Measurements from ENCODE around the gene PROSER3. TPM values are rescaled to one million over a fixed set of nuclear protein-coding genes. Genes with fewer than 3 reads are reported as not detected.

Gene PROSER3
- polyA plus RNA-seq, 3 donors: 1.8 to 14.7 (median 2.9) TPM

GRCh38 chr19:35718345-35719041 lies 39.5 kb upstream of the PROSER3 start:
- Mint-ChIP-seq H3K27ac (peak overlapping the region in 6 of 7 donors; percentile 48 to 88 (median 78)), H3K27me3 (ENCODE audit: low read depth in 3 of 3) (peaks cover 1 to 6% (median 4%) of the 10 kb centered on the region in 3 donors), H3K9me3 (no peaks in the 10 kb centered on the region), H3K36me3 (peaks cover 29 to 34% of the 10 kb centered on the region in 2 donors), H3K4me1 (peaks cover 30% of the 10 kb centered on the region), H3K4me3 (peak overlapping the region; percentile 87 to 91)
- H2AFZ ChIP-seq (ENCODE audit: insufficient read depth, low read depth, low read length, poor library complexity, severe bottlenecking): peak overlapping the region; percentile 65
- no peaks in the 10 kb centered on the region for H3K9me3 ChIP-seq (replicated peaks in 1 of 2; ENCODE audit: control insufficient read depth in 1 of 2, insufficient read depth in 1 of 2, low read length in 2 of 2)
- H3K4me3 ChIP-seq (replicated peaks in 1 of 3; ENCODE audit: low read depth in 2 of 3, low read length in 3 of 3): peak overlapping the region; percentile 64 to 90 (median 81)
- peaks cover 23 to 37% of the 10 kb centered on the region in 2 donors for H3K4me1 ChIP-seq (ENCODE audit: control insufficient read depth in 1 of 2, insufficient read depth in 2 of 2, low read length in 2 of 2)
- H4K20me1 ChIP-seq (ENCODE audit: insufficient read depth, low read length): peaks cover 40% of the 10 kb centered on the region
- H3K4me2 ChIP-seq (replicated peaks; ENCODE audit: extremely low read depth, low read length, poor library complexity, severe bottlenecking): peak overlapping the region; percentile 96
- intact Hi-C loops (cut with micrococcal nuclease): loop anchor here in 1 of 2 donors (5.0 kb wide), 2 partner anchors 91 to 171 kb away; partner anchors contain the start of genes RBM42 and TMEM147
- H3K9ac ChIP-seq (ENCODE audit: insufficient read depth, low read length, poor library complexity, severe bottlenecking): peak overlapping the region; percentile 81
- WGBS (ENCODE audit: insufficient coverage): 1% methylated on average over 37 of the region's 42 CpGs
- peak overlapping the region in 1 of 2 donors; percentile 66 for H3K27ac ChIP-seq (ENCODE audit: low read depth in 1 of 2, low read length in 2 of 2)
- peaks cover 32 to 41% of the 10 kb centered on the region in 2 donors for H3K36me3 ChIP-seq (replicated peaks in 1 of 2; ENCODE audit: control insufficient read depth in 1 of 2, insufficient read depth in 2 of 2, low read length in 2 of 2)
- DNase-seq: peak in 1 of 3 donors; percentile 15
- no peaks in the 10 kb centered on the region for H3K27me3 ChIP-seq (ENCODE audit: control insufficient read depth in 2 of 2, insufficient read depth in 2 of 2, low read length in 2 of 2)
- TF ChIP-seq, protein P1, sequence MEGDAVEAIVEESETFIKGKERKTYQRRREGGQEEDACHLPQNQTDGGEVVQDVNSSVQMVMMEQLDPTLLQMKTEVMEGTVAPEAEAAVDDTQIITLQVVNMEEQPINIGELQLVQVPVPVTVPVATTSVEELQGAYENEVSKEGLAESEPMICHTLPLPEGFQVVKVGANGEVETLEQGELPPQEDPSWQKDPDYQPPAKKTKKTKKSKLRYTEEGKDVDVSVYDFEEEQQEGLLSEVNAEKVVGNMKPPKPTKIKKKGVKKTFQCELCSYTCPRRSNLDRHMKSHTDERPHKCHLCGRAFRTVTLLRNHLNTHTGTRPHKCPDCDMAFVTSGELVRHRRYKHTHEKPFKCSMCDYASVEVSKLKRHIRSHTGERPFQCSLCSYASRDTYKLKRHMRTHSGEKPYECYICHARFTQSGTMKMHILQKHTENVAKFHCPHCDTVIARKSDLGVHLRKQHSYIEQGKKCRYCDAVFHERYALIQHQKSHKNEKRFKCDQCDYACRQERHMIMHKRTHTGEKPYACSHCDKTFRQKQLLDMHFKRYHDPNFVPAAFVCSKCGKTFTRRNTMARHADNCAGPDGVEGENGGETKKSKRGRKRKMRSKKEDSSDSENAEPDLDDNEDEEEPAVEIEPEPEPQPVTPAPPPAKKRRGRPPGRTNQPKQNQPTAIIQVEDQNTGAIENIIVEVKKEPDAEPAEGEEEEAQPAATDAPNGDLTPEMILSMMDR (IDR thresholded peaks at IDR 0.05): no peak
- H3K79me2 ChIP-seq (ENCODE audit: insufficient read depth, low read length): peaks cover 33% of the 10 kb centered on the region

DNA sequence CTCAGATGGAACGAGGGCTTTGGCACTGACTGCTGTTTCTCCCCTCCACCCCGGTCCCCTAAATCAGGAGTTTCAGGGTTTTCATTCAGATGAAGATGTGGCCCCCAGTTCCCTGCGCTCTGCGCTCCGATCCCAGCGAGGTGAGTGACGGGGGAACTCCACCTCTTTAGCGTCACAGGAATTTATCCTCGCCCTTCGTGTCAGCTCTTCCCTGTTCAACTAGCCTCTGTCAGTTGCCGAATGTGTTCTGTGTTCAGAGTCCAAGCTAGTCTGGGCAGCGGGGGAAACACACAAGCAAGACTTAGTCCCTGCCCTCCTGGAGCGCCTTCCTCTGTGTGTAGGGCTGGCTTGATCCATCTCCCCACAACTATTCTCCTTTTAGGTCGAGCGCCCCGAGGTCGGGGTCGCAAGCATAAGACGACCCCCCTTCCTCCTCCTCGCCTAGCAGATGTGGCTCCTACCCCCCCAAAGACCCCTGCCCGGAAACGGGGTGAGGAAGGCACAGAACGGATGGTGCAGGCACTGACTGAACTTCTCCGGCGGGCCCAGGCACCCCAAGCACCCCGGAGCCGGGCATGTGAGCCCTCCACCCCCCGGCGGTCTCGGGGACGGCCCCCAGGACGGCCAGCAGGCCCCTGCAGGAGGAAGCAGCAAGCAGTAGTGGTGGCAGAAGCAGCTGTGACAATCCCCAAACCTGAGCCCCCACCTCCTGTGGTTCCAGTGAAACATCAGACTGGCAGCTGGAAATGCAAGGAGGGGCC lies 38.4 kb upstream of the PROSER3 start:
- Mint-ChIP-seq H3K4me1 (peaks cover 30% of the 10 kb centered on the region), H3K4me3 (peak overlapping the region; percentile 87 to 91), H3K36me3 (peaks cover 39 to 45% of the 10 kb centered on the region in 2 donors), H3K27me3 (ENCODE audit: low read depth in 3 of 3) (peaks cover 1 to 6% (median 1%) of the 10 kb centered on the region in 3 donors), H3K9me3 (no peaks in the 10 kb centered on the region), H3K27ac (peak overlapping the region in 3 of 7 donors; percentile 26 to 55 (median 47))
- H3K27me3 ChIP-seq (ENCODE audit: control insufficient read depth in 2 of 2, insufficient read depth in 2 of 2, low read length in 2 of 2): no peaks in the 10 kb centered on the region
- peak overlapping the region; percentile 81 for H3K9ac ChIP-seq (ENCODE audit: insufficient read depth, low read length, poor library complexity, severe bottlenecking)
- 93% methylated on average over 22 of the region's 32 CpGs for WGBS (ENCODE audit: insufficient coverage)
- peaks cover 43 to 52% of the 10 kb centered on the region in 2 donors for H3K36me3 ChIP-seq (replicated peaks in 1 of 2; ENCODE audit: control insufficient read depth in 1 of 2, insufficient read depth in 2 of 2, low read length in 2 of 2)
- H3K4me1 ChIP-seq (ENCODE audit: control insufficient read depth in 1 of 2, insufficient read depth in 2 of 2, low read length in 2 of 2): peaks cover 23 to 37% of the 10 kb centered on the region in 2 donors
- DNase-seq: peak in 1 of 3 donors; percentile 4
- no peak overlapping the region for H3K27ac ChIP-seq (ENCODE audit: low read depth in 1 of 2, low read length in 2 of 2)
- peak overlapping the region in 1 of 3 experiments; percentile 90 for H3K4me3 ChIP-seq (replicated peaks in 1 of 3; ENCODE audit: low read depth in 2 of 3, low read length in 3 of 3)
- H3K4me2 ChIP-seq (replicated peaks; ENCODE audit: extremely low read depth, low read length, poor library complexity, severe bottlenecking): peak overlapping the region; percentile 96
- H3K9me3 ChIP-seq (replicated peaks in 1 of 2; ENCODE audit: control insufficient read depth in 1 of 2, insufficient read depth in 1 of 2, low read length in 2 of 2): no peaks in the 10 kb centered on the region
- peaks cover 33% of the 10 kb centered on the region for H3K79me2 ChIP-seq (ENCODE audit: insufficient read depth, low read length)
- TF ChIP-seq, protein P1 (IDR thresholded peaks at IDR 0.05): no peak
- H4K20me1 ChIP-seq (ENCODE audit: insufficient read depth, low read length): peaks cover 45% of the 10 kb centered on the region
- no peak overlapping the region for H2AFZ ChIP-seq (ENCODE audit: insufficient read depth, low read depth, low read length, poor library complexity, severe bottlenecking)
- intact Hi-C loops (cut with micrococcal nuclease): loop anchor here in 1 of 2 donors (5.0 kb wide), 2 partner anchors 92 to 172 kb away; partner anchors contain the start of genes RBM42 and TMEM147

All from CD14-positive monocyte (primary cell).